ENCODE measurements around the gene FOSB. TPM values are rescaled to one million over a fixed set of nuclear protein-coding genes. Genes with fewer than 3 reads are reported as not detected.

Gene FOSB
- 93.8 and 176 TPM in 2 replicates for total RNA-seq
- long read RNA-seq, partial matches to known transcripts, result 0 of 3 reads
- long read RNA-seq, other reads (novel, unspliced or antisense), result 1 of 3 reads

DNA sequence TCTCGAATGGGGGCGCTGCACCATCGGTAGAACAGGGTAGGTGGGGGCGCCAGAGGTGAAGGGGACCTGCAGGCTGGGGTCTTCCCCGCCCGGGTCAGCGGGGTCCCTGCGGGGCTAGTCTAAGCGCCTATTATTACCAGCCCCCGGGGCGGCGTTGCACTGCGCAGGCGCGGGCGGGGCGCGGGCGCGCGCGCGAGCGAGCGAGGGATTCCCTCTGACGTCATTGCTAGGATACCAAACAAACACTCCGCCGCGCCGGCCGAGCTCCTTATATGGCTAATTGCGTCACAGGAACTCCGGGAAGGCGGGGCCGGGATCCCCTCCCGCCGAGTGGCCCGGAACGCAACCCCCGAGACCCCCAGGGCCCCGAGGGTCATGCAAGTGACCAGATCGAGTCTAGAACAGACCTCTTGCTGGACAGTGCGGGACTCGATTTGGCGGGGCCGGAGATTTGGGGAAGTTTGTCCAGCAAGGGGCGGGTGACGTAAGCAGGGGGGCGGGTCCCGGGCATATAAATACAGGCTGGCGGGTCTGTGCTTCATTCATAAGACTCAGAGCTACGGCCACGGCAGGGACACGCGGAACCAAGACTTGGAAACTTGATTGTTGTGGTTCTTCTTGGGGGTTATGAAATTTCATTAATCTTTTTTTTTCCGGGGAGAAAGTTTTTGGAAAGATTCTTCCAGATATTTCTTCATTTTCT is at the start of gene FOSB:
Gene FOSB, plus strand, starts transcription at position 541 of the 703 bp plus-strand sequence. CDS start 591 bp downstream, outside the sequence.
- peaks cover 21% of the 10 kb centered on the region for H3K4me1 Mint-ChIP-seq (ENCODE audit: unreplicated experiment)
- peaks cover 12% of the 10 kb centered on the region for H3K36me3 Mint-ChIP-seq (ENCODE audit: unreplicated experiment)
- H3K27ac Mint-ChIP-seq (ENCODE audit: unreplicated experiment), result peak within 1 kb of the TSS; percentile 98
- TF ChIP-seq, protein P1, sequence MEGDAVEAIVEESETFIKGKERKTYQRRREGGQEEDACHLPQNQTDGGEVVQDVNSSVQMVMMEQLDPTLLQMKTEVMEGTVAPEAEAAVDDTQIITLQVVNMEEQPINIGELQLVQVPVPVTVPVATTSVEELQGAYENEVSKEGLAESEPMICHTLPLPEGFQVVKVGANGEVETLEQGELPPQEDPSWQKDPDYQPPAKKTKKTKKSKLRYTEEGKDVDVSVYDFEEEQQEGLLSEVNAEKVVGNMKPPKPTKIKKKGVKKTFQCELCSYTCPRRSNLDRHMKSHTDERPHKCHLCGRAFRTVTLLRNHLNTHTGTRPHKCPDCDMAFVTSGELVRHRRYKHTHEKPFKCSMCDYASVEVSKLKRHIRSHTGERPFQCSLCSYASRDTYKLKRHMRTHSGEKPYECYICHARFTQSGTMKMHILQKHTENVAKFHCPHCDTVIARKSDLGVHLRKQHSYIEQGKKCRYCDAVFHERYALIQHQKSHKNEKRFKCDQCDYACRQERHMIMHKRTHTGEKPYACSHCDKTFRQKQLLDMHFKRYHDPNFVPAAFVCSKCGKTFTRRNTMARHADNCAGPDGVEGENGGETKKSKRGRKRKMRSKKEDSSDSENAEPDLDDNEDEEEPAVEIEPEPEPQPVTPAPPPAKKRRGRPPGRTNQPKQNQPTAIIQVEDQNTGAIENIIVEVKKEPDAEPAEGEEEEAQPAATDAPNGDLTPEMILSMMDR (IDR thresholded peaks at IDR 0.05), result peak; percentile 38
- peak within 1 kb of the TSS; percentile 92 for H3K4me3 Mint-ChIP-seq (ENCODE audit: unreplicated experiment)
- no peaks in the 10 kb centered on the region for H3K9me3 Mint-ChIP-seq (ENCODE audit: unreplicated experiment)
- no peaks in the 10 kb centered on the region for H3K27me3 Mint-ChIP-seq (ENCODE audit: unreplicated experiment)
- DNase-seq (ENCODE audit: extremely low spot score, unreplicated experiment), result peak; percentile 98

GRCh38 chr19:45418802-45419201 is 49.0 kb upstream of the FOSB start:
- DNase-seq (ENCODE audit: extremely low spot score, unreplicated experiment), result no peak
- H3K4me1 Mint-ChIP-seq (ENCODE audit: unreplicated experiment), result peaks cover 17% of the 10 kb centered on the region
- H3K4me3 Mint-ChIP-seq (ENCODE audit: unreplicated experiment), result no peak overlapping the region
- no peaks in the 10 kb centered on the region for H3K27me3 Mint-ChIP-seq (ENCODE audit: unreplicated experiment)
- H3K36me3 Mint-ChIP-seq (ENCODE audit: unreplicated experiment), result peaks cover 26% of the 10 kb centered on the region
- H3K9me3 Mint-ChIP-seq (ENCODE audit: unreplicated experiment), result no peaks in the 10 kb centered on the region
- H3K27ac Mint-ChIP-seq (ENCODE audit: unreplicated experiment), result no peak overlapping the region
- TF ChIP-seq, protein P1 (IDR thresholded peaks at IDR 0.05), result no peak

GRCh38 chr19:45419396-45419795 is 48.4 kb upstream of the FOSB start:
- no peaks in the 10 kb centered on the region for H3K9me3 Mint-ChIP-seq (ENCODE audit: unreplicated experiment)
- H3K27me3 Mint-ChIP-seq (ENCODE audit: unreplicated experiment), result no peaks in the 10 kb centered on the region
- H3K4me1 Mint-ChIP-seq (ENCODE audit: unreplicated experiment), result peaks cover 21% of the 10 kb centered on the region
- no peak overlapping the region for H3K27ac Mint-ChIP-seq (ENCODE audit: unreplicated experiment)
- H3K4me3 Mint-ChIP-seq (ENCODE audit: unreplicated experiment), result no peak overlapping the region
- TF ChIP-seq, protein P1 (IDR thresholded peaks at IDR 0.05), result no peak
- H3K36me3 Mint-ChIP-seq (ENCODE audit: unreplicated experiment), result peaks cover 20% of the 10 kb centered on the region
- no peak for DNase-seq (ENCODE audit: extremely low spot score, unreplicated experiment)

GRCh38 chr19:45419895-45420294 is 47.9 kb upstream of the FOSB start:
- TF ChIP-seq, protein P1 (IDR thresholded peaks at IDR 0.05), result no peak
- H3K27ac Mint-ChIP-seq (ENCODE audit: unreplicated experiment), result no peak overlapping the region
- no peak overlapping the region for H3K4me3 Mint-ChIP-seq (ENCODE audit: unreplicated experiment)
- no peaks in the 10 kb centered on the region for H3K27me3 Mint-ChIP-seq (ENCODE audit: unreplicated experiment)
- H3K9me3 Mint-ChIP-seq (ENCODE audit: unreplicated experiment), result no peaks in the 10 kb centered on the region
- H3K4me1 Mint-ChIP-seq (ENCODE audit: unreplicated experiment), result peaks cover 26% of the 10 kb centered on the region
- no peak for DNase-seq (ENCODE audit: extremely low spot score, unreplicated experiment)
- H3K36me3 Mint-ChIP-seq (ENCODE audit: unreplicated experiment), result peaks cover 16% of the 10 kb centered on the region

DNA sequence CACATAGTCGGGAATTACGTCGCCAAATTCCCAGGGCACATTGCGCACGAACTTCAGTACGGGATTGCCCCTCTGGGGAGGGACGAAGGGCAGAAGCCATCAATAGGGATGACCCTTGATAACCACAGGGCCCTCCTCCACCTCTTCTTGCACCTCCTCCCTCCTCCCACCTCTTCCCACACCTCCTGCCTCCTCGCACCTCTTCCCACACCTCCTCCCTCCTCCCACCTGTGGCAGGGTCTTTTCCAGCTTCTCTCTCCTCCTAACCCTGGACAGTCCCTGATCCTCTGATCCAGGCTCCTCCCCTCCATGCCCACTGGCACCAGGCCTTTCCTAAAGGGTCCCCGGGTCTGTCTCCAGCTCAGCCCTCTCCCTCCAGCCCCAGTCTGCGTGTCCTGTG is 47.4 kb upstream of the FOSB start:
- Mint-ChIP-seq H3K4me3 (ENCODE audit: unreplicated experiment) (no peak overlapping the region), H3K27me3 (ENCODE audit: unreplicated experiment) (no peaks in the 10 kb centered on the region), H3K4me1 (ENCODE audit: unreplicated experiment) (peaks cover 27% of the 10 kb centered on the region), H3K36me3 (ENCODE audit: unreplicated experiment) (peaks cover 16% of the 10 kb centered on the region), H3K27ac (ENCODE audit: unreplicated experiment) (no peak overlapping the region), H3K9me3 (ENCODE audit: unreplicated experiment) (no peaks in the 10 kb centered on the region)
- DNase-seq (ENCODE audit: extremely low spot score, unreplicated experiment), result no peak
- TF ChIP-seq, protein P1 (IDR thresholded peaks at IDR 0.05), result no peak

Data from osteocyte (in vitro differentiated cells).